ENCODE data around the gene MSGN1.

DNA sequence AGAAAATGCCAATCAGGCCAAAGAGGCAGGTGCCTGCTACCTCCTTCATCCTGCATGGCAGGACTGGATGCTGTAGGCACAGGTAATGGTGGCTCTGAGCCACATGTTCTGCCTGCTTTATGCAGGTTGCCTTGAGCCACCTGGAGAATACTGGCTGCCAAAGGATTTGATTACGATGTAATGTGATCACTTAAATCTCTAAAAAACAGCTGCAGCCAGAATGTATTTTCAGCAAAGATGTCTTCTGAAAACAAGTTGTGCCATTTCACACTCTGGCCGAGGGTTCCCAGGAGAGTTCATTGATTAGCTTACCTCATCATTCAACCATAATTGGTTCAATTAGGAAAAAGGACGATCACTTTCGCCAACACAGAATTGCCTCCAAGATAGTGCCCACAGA lies 17.9 kb upstream of the MSGN1 start:
- TF ChIP-seq, protein P1, sequence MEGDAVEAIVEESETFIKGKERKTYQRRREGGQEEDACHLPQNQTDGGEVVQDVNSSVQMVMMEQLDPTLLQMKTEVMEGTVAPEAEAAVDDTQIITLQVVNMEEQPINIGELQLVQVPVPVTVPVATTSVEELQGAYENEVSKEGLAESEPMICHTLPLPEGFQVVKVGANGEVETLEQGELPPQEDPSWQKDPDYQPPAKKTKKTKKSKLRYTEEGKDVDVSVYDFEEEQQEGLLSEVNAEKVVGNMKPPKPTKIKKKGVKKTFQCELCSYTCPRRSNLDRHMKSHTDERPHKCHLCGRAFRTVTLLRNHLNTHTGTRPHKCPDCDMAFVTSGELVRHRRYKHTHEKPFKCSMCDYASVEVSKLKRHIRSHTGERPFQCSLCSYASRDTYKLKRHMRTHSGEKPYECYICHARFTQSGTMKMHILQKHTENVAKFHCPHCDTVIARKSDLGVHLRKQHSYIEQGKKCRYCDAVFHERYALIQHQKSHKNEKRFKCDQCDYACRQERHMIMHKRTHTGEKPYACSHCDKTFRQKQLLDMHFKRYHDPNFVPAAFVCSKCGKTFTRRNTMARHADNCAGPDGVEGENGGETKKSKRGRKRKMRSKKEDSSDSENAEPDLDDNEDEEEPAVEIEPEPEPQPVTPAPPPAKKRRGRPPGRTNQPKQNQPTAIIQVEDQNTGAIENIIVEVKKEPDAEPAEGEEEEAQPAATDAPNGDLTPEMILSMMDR (IDR thresholded peaks at IDR 0.05), result no peak
- TF ChIP-seq POLR2A (IDR thresholded peaks at IDR 0.05) (no peak), EP300 (IDR thresholded peaks at IDR 0.05) (no peak)

Measured in ovary (tissue), 3 donors.